ENCODE results near the gene KRT6A.

Gene KRT6A

GRCh38 chr12:52464897-52465296 is 28.2 kb downstream of the KRT6A start:
- no peak overlapping the region for H3K27ac ChIP-seq
- ChIA-PET POLR2A (ENCODE audit: low non-redundant PET) (no interaction called here), CTCF (no interaction called here)
- TF ChIP-seq CTCF (conservative IDR thresholded peaks at IDR 0.05; ENCODE audit: low read depth), result no peak
- DNase-seq (ENCODE audit: low spot score), result no peak

GRCh38 chr12:52461693-52462092 is 31.4 kb downstream of the KRT6A start:
- ChIA-PET CTCF (no interaction called here), POLR2A (ENCODE audit: low non-redundant PET) (no interaction called here)
- H3K27ac ChIP-seq, result no peak overlapping the region
- no peak for TF ChIP-seq CTCF (conservative IDR thresholded peaks at IDR 0.05; ENCODE audit: low read depth)
- no peak for DNase-seq (ENCODE audit: low spot score)

- CTCF ChIA-PET, result interaction anchor here (1.0 kb wide), 1 partner anchor 522 kb away, joined by 3 read pairs; no protein-coding TSS in a partner anchor
- no peak for TF ChIP-seq CTCF (conservative IDR thresholded peaks at IDR 0.05; ENCODE audit: low read depth)
- H3K27ac ChIP-seq, result no peak overlapping the region
- no peak for DNase-seq (ENCODE audit: low spot score)
- POLR2A ChIA-PET (ENCODE audit: low non-redundant PET), result interaction anchor here (0.6 kb wide), 1 partner anchor 293 kb away, joined by 3 read pairs; no protein-coding TSS in a partner anchor
Measured at GRCh38 chr12:52458861-52459260, 34.2 kb downstream of the KRT6A start.

- no peak for TF ChIP-seq CTCF (conservative IDR thresholded peaks at IDR 0.05; ENCODE audit: low read depth)
- no peak overlapping the region for H3K27ac ChIP-seq
- DNase-seq (ENCODE audit: low spot score), result no peak
- ChIA-PET POLR2A (ENCODE audit: low non-redundant PET) (no interaction called here), CTCF (no interaction called here)
Measured at GRCh38 chr12:52455821-52456220, 37.2 kb downstream of the KRT6A start.

- ChIA-PET POLR2A (ENCODE audit: low non-redundant PET) (no interaction called here), CTCF (no interaction called here)
- TF ChIP-seq CTCF (conservative IDR thresholded peaks at IDR 0.05; ENCODE audit: low read depth), result no peak
- DNase-seq (ENCODE audit: low spot score), result no peak
- H3K27ac ChIP-seq, result no peak overlapping the region
Measured at GRCh38 chr12:52454411-52455201, 38.5 kb downstream of the KRT6A start.

GRCh38 chr12:52452101-52452500 is 41.0 kb downstream of the KRT6A start, which contains the start of gene KRT6B:
Gene KRT6B, minus strand, starts transcription at chr12:52452146. Its CDS starts 68 bp downstream, at chr12:52452078.
- ChIA-PET POLR2A (ENCODE audit: low non-redundant PET) (no interaction called here), CTCF (no interaction called here)
- no peak for DNase-seq (ENCODE audit: low spot score)
- 0 out of 2 replicates have a peak within 1 kb of the TSS, but pooled peaks have one; percentile 28 for H3K27ac ChIP-seq
- no peak for TF ChIP-seq CTCF (conservative IDR thresholded peaks at IDR 0.05; ENCODE audit: low read depth)
